SIG-M5 treated with dmso at 0.1 percent for 504 hours (cell line): ENCODE results near the gene IGFALS.

Source experiments
- DNase-seq: peaks from one replicate; lab custom pipeline; 2025; ENCODE audit not compliant: unreplicated experiment; lab: John Stamatoyannopoulos, UW

The IGFALS gene

DNA sequence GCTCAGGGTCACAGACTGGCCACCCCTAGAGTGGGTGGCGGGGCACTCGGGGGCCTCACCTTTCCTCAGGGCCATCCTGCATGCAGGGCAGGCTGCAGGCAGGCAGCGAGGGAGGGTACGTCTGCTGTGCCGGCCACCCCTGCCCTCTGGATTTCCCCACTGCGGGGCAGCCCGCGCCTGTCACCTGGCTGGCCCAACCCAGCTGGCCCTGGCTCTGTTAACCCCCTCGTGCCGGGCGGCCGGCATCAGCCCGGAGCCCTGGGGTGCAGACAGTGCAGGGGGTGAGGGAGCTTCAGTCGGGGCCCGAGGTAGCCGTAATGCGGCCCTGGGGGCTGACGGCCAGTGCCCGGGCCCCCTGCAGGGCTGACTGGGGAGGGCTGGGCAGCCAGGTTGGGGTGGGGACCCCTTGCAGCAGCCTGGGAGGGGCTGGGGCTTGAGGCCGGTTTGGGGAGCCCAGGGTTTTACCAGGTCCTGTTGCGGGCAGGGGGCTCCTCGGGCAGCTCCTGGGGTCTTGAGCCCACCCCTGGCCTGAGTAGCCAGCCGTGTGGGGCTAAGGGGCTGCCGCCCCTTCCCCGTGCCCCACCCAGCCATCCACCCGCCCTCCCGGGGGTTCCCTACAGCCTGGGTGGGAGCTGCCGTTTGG is at the start of gene IGFALS:
IGFALS (minus strand) TSS at position 128 of the 643 bp plus-strand sequence; CDS start at position 75, 53 bp downstream.
- DNase-seq = no peak

DNA sequence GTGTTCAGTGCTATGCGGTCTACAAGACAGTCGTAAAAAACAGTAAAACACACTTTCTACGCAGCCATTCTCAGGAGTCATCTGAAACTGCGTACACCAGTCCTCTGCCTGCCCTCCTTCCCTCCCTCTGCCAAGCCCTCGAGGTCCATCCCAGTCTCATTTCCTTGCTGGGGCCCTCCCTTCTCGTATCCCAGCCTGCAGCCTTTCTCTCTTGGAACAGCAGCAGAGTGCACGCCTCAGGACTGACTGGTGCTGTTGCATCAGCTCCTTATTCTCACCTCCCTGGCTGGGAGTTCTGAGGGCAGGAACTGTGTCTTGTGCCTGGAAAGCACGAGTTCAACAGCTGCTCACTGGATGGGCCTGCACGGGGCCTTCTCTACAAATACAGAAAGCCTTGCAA is 46.0 kb upstream of the IGFALS start:
- no peak for DNase-seq

DNA sequence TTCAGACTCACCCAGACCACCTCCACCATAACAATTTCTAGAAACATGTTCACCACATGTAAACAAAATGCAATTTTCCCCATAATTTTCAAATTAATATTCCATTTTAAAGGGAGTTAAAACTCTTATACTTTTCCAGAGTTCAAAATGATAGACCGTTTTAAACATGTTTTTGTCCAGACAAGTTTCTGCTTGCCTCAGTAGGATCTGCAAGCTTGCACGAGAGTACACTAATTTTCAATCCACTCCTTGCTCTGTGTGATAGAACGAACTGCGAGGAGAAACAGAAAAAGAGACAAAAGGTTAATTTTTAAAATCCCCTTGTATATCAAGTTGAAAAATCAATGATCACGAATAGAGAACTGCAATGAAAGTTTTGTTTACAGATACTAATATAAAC is 40.6 kb upstream of the IGFALS start:
- no peak for DNase-seq

DNA sequence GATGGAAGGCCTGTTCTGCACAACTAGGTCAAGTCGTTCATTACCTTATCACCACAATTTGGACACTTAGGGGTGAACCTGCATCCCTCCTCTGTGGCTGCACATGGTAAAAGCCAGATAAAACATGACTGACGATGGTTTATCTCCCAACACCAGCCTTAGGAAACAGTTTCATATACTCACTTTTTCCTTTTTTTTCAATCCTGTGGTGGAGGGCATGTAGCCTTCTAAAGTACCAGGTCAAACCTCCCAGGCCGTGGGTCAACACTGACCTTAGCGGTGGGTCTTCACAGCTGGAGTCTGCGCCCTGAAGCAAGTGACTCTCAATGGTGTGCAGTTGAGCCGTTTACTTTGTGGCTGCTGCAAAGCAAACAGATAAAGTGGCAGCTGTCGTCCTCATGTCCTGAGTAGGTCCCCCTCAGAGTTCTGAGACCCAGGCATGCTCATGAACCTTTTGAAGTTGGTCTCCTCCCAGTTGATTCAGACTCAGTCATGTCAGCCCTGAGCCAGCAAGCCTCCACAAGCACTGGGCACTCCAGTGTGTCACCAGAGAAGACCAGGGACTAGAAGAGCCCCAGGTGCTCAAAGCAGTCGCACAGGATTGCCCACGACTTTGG is 39.4 kb upstream of the IGFALS start:
- DNase-seq = no peak

DNA sequence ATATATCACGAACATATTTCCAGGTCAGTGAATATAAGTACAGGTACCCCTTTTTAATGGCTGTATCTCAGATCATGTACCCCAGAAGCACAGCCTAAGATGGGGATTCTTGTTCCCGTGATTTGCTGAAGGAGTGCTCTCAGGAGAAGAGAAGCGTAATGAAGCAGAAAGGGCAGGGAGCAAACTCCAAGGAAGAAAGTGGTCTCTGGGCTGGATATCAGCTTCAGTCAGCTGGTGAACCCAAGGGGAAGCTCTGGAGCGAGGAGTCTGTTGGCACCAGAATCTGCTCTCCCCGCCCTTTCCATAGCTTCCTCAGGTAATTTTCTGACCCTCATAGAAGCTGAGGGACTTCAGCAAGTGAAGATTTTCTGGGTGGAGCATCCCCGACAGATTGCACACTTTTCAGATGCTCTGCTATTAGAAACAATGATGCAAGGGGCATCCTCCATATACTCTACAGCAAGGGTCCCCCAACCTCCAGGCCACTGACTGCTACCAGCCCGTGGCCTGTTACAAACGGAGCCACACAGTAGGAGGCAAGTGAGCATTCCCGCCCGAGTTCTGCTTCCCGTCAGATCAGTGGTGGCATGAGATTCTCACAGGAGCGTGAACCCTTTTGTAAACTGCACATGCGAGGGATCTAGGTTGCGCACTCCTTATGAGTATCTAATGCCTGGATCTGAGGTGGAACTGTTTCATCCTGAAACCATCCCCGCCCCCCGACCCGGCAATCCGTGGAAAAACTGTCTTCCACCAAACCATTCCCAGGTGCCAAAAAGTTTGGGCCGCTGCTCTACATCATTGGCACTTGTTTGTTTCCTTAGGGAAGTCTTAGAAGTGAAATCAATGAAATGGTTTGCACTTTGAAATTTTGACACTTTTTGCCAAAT is 37.9 kb upstream of the IGFALS start:
- DNase-seq = no peak

DNA sequence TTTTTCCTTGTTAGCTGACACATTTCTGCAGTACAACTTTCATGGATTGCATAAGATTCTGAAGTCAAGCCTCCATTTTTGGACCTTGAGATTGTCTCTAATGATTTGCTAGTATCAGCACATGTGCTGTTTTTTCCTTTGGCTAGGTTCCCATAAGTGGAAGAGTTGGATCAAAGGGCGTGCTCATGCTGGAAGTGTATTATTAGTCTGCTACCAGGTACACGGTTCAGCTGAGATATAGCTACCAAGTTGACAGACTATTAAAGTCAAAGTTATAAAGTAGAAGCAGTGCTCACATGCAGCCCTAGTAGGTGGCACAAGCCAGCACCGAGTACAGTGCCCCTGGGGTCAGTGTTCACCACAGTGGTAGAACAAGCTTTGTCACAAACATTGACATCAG is 36.7 kb upstream of the IGFALS start:
- DNase-seq = no peak

DNA sequence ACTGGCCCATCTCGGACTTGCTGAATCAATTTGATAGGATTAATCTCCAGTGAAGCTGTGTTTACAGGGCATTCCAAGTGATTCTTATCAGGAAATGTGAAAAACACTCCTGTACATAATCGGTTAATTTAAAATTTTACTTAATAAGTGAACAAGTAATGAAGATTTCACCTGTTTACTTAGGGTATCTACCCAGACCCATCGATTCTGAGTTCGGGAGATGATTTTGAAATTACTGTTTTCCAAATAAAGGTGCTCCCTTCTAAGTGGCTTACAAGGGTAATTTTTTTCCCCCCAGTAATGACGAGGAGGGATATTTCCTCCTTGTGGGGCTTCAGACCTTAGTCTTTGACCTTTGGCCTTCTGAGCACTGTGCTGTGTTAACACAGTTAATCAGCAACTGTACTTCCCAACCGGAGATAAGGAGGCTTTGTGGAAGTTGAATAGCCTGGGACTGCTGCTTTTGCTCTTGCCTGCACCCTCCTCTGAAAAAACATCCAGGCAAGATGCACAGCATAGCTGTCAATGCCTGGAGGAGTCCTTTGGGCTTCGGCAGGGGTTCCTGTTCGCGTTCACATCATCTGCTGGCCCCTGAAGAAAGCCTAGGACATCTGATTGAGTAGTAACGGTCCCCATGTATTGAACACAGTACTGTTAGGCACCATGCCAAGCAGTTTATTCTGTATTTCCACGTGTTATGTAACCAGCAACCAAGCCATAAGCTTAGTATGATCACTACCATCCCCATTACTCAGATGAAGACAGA is 35.3 kb upstream of the IGFALS start:
- DNase-seq = no peak

DNA sequence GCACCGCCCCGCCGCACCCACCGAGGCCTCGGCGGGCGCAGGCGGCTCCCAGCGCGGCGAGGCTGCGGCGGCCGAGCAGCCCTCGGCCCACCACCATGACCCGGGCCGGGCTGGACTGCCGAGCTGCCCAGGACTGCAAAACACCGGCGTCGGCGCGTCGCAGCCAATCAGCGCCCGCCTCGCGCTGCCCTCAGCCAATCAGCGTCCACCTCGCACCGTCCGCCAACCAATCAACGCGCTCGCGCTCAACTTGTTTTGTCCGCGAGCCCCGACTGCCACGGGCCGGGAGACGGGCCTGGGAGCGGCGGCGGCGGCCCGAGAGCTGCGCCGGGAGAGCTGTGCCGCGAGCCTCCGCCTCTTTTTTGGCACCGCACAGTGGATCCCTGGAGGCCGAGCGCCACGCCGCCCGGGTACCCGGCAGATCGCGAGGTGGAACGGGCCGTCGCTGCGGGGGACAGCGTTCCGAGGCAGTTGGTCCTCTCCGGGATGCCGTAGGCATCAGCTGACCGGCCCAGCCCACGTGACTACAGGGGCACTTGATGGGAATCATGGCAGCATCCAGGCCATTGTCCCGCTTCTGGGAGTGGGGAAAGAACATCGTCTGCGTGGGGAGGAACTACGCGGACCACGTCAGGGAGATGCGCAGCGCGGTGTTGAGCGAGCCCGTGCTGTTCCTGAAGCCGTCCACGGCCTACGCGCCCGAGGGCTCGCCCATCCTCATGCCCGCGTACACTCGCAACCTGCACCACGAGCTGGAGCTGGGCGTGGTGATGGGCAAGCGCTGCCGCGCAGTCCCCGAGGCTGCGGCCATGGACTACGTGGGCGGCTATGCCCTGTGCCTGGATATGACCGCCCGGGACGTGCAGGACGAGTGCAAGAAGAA is 33.4 kb upstream of the IGFALS start, which contains the start of the genes FAHD1 and HAGH:
FAHD1 (plus strand) TSS at position 516 of the 883 bp plus-strand sequence; CDS start at position 549, 33 bp downstream.
HAGH (minus strand) TSS at position 135 of the 883 bp plus-strand sequence; CDS start at position 97, 38 bp downstream.
- DNase-seq = peak; percentile 83

DNA sequence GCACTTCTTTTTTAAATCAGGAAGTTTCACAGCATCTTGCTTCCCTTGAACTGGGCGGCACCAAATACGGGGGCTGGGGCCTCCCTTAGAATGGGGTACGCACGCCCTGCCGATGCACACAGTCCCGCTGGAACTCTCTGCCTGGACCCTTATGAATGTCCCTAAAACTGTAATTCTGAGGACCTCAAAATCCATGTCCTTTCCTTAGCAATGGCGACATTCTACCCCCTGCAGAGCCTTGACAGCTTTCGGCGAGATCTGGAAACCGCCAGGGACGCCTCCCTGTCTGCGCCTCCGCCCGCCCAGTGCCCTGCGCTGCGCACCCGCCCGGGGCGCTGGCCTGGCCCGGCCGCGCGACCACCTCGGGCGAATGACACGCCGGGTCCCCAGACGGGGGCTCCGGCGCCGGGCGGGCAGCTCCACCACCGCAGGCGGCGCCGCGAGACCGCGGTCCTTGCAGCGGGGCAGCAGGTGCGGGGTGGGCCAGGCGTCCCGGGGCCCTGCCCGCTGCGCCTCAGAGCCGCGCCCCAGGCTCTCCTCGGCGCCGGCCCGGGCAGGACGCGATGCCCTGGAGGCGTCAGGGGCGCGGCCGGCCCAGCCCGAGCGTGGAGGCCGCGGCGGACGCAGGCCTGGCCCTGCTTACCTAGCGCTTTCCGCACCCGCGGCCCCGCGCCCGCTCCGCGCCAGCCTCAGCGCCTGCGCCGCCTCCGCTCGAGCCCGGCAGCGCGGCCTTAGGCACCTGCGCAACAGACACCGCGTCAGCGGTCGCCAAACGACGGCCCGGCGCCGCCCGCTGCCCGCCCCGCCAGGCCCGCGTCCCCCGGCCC is 32.6 kb upstream of the IGFALS start:
- peak; percentile 65 for DNase-seq

DNA sequence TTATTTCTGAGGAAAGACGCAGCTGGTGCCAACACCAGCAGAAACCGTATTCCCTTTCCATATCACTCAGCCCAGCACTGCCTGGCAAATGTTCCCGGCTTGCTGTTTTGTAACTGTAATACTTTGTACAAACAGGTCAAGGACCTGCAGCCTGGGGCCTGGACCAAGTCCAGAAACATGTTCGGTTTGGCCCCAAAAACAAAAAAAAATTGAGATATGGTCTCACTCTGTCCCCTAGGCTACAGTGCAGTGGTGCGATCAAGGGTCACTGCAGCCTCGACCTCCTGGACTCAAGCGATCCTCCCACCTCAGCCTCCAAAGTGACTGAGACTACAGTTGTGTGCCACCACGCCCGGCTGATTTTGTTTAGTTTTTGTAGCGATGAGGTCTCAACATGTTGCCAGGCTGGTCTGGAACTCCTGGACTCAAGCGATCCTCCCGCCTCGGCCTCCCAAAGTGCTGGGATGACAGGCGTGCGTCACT is 31.9 kb upstream of the IGFALS start:
- DNase-seq = no peak

DNA sequence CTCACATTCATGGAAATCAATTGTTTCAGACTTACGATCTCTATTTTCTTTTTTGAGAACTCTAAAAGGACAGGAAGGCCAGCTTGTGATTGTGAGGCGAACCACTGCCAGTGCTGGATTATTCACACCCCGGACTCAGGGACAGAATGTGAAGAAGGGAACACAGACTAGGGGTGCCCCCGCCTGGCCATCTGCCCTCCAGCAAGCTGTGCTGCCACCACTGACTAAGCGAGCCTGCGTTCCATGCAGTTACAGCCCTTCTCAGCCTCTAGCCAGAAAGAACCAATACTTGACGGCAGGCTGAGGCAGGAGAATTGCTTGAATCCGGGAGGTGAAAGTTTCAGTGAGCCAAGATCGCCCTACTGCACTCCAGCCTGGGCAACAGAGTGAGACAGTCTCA is 30.3 kb upstream of the IGFALS start:
- DNase-seq = peak; percentile 47

DNA sequence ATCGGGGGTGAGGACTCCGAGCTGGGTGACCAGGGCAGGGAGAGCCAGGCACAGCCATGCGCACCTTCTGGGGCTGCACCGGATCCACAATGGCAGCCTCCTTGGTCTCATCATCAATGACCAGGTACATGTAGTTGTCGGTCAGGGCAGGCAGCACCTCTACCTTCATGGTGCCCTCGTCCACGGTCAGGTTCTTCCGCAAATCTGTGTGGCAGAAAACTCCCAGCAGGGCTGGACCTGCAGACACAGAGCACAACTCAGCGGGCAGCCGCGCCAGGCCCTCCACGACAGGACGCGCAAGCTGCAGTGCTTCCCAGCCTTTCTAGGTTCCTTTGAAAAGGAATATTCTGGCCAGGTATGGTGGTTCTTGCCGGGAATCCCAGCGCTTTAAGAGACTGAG is 29.3 kb upstream of the IGFALS start:
- DNase-seq = no peak

DNA sequence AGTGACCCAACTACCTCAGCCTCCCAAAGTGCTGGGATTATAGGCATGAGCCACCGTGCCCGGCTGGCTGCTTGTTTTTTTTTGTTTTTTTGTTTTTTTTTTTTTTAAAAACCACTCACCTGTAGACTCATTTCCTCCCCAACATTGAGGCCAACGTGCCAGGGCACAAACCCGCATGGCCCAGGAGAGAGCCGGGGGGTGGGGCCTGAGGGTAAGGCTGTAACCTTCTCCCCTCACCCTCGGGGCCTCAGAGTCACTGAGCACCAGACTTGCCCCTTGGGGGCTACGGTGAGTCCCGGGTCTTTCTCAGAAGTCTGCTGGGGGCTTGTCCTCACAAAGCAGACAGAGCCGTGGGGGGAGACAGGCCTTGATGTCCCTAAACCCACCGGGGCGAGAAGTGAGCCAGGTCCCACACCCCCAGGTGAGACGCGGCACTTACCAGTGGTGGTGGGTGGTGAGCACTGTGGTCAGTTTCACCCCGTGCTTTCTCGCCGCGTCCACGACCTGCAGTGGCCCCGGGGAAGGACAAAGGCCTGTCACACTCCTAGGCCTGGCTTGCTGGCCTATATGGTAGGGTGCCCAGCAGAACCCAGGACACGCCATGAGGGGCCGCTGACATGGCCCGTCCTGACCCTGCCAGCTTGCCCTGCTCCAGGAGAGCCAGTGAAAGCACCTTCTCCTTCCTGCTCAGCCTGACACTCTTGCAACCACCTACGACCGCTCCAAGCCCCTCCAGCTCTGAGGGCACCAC is 28.5 kb upstream of the IGFALS start:
- no peak for DNase-seq

DNA sequence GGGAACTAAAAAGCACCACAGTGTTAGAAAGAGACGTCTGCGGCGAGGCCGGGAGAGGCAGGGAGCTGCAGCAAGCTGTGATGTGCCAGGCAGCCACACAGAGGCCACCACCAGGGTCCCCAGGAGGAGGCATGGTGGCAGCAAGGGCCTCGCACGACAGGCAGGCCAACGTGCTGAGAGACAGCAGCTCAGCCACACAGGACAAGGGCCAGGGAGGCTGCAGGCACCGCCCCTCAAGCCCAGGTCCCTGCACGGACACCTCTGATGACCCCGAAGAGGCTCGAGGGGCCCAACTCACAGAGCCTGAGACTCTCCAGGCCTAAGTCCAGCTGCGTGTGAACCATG is 27.4 kb upstream of the IGFALS start:
- DNase-seq = no peak

DNA sequence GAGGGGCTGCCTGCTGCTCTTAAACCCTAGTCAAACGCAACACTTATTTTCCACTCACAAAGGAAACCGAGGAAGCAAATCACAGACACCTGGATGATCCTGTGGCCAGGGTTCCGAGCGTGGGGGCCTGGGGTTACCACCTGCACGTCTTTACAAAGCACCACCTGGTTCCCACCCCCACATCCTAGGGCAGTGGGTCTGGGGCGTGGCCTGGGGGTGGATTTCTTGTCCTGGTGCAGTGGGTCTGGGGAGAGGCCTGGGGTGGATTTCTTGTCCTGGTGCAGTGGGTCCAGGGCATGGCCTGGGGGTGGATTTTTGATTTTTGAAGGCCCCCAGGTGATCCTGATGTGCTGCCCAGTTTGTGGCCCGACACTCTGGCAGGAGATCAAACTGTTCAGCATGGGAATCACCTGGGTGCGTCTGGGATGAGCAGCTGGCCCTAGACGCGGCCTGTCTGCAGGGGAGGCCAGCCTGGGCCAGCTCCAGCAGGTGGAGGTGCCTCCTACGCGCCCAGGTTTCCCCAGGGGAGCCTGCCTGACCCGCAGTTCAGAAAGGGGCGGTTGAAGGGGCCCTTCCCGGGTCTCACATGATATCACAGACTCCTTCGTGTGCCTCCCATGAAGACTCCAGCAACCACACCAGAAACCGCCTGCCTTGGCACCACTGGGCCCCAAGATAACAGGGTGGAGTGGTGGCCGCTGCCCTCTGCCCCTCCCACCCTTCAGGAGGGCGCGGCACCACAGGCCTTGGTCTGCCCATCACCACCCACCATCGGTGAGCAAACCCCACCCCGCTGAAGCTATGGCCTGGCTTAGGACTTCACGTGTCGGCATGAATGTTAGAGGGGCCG is 26.8 kb upstream of the IGFALS start:
- no peak for DNase-seq

DNA sequence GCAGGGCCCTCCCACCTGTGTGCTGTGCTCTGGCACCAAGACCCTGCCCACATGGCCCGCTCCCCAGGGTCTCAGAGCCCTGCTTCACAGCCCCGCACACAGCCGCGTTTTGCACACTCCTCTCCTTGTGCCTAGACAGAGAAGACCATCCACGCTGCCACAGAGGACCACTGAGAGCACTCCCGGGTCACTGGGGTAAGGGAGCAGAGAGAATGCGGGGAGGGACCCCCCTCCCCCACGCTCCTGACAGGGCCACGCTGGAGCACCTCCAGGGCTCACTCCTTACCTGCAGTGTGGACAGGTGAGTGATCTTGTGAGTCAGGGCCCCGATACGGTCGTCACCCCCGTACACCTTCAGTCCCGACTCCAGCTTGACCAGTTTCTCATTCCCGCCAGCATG is 26.1 kb upstream of the IGFALS start:
- DNase-seq = no peak

DNA sequence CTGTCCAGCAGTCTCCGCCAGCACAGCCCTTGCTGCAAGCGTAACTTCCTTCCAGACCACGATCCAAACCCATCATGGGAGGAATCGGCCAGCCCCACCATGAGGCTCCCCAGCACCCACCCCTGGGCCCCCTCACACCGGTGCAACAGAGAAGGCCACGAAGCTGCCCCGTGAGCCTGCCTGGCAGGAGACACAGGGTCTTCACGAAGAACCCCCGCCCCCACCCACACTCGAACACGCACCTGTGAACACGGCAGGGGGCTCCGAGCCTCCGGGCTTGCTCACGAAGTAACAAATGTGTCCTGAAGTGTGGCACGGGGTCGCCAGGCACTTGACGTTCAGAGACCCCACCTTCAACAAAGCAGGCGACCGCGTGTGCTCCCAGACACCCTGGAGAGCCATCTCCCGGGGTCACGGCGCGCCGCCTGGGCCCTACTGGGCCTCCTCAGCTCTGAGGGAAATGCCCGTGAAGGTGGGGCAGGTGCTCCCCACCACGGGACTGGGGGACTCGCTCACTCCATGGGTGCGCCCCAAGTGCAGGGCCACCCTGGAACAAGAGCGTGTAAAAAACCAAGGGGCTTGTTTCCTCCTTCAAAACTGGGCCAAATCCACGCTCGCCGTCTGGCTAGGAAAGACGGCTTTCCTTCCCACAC is 25.5 kb upstream of the IGFALS start:
- no peak for DNase-seq
